ENCODE results near the gene RAB3A. TPM values are rescaled to one million over a fixed set of nuclear protein-coding genes. Genes with fewer than 3 reads are reported as not detected.
"Not testable (repeated sequence)": the region's sequence is repeated elsewhere in the genome, so short reads cannot be mapped to it uniquely, and the experiment has no call there.

The RAB3A gene
- total RNA-seq, 2 donors from 2014 or later: 3.5 to 4.2 TPM

GRCh38 chr19:18218159-18218558, 14.3 kb upstream of the RAB3A start:
- no peak for TF ChIP-seq CTCF (IDR thresholded peaks at IDR 0.05)
- Histone ChIP-seq H3K27me3 (no peaks in the 10 kb centered on the region), H3K4me1 (no peaks in the 10 kb centered on the region), H3K9ac (ENCODE audit: low read depth in 2 of 2, low read length in 2 of 2) (no peak overlapping the region), H3K36me3 (no peaks in the 10 kb centered on the region), H3K4me3 (no peak overlapping the region), H3K9me3 (no peaks in the 10 kb centered on the region), H3K27ac (no peak overlapping the region)
- DNase-seq: no peak
- intact Hi-C loops (cut with DNase I): loop anchor here (10.0 kb wide), 1 partner anchor 117 kb away; no protein-coding TSS in a partner anchor

GRCh38 chr19:18216789-18217188, 12.9 kb upstream of the RAB3A start:
- Histone ChIP-seq H3K36me3 (no peaks in the 10 kb centered on the region), H3K4me1 (no peaks in the 10 kb centered on the region), H3K9me3 (no peaks in the 10 kb centered on the region), H3K27me3 (no peaks in the 10 kb centered on the region), H3K9ac (ENCODE audit: low read depth in 2 of 2, low read length in 2 of 2) (no peak overlapping the region), H3K27ac (no peak overlapping the region), H3K4me3 (no peak overlapping the region)
- intact Hi-C loops (cut with DNase I): loop anchor here (10.0 kb wide), 1 partner anchor 118 kb away; no protein-coding TSS in a partner anchor
- DNase-seq: no peak
- TF ChIP-seq CTCF (IDR thresholded peaks at IDR 0.05): no peak

- Histone ChIP-seq H3K4me3 (no peak overlapping the region), H3K9ac (ENCODE audit: low read depth in 2 of 2, low read length in 2 of 2) (no peak overlapping the region), H3K27ac (no peak overlapping the region), H3K36me3 (no peaks in the 10 kb centered on the region), H3K9me3 (no peaks in the 10 kb centered on the region), H3K27me3 (no peaks in the 10 kb centered on the region), H3K4me1 (no peaks in the 10 kb centered on the region)
- no peak for TF ChIP-seq CTCF (IDR thresholded peaks at IDR 0.05)
- intact Hi-C loops (cut with DNase I): loop anchor here (10.0 kb wide), 1 partner anchor 120 kb away; no protein-coding TSS in a partner anchor
- no peak for DNase-seq
Observed at GRCh38 chr19:18214779-18215433, 11.1 kb upstream of the RAB3A start.

- no peak overlapping the region for H3K4me3 ChIP-seq
- no peak overlapping the region for H3K27ac ChIP-seq
- no peaks in the 10 kb centered on the region for H3K27me3 ChIP-seq
- H3K36me3 ChIP-seq: no peaks in the 10 kb centered on the region
- TF ChIP-seq CTCF (IDR thresholded peaks at IDR 0.05): no peak
- intact Hi-C loops (cut with DNase I): loop anchor here (10.0 kb wide), 1 partner anchor 123 kb away; no protein-coding TSS in a partner anchor
- DNase-seq: no peak
- H3K9ac ChIP-seq (ENCODE audit: low read depth in 2 of 2, low read length in 2 of 2): no peak overlapping the region
- no peaks in the 10 kb centered on the region for H3K9me3 ChIP-seq
- no peaks in the 10 kb centered on the region for H3K4me1 ChIP-seq
Observed at GRCh38 chr19:18211683-18212082, 7.8 kb upstream of the RAB3A start.

- H3K27ac ChIP-seq; DNase-seq; H3K36me3 ChIP-seq; H3K4me3 ChIP-seq; H3K4me1 ChIP-seq; H3K27me3 ChIP-seq; H3K9me3 ChIP-seq; H3K9ac ChIP-seq (ENCODE audit: low read depth in 2 of 2, low read length in 2 of 2): not testable (repeated sequence)
- intact Hi-C loops (cut with DNase I): loop anchor here (5.0 to 10.0 kb wide), 3 partner anchors 42 to 205 kb away; partner anchors contain the start of gene SSBP4
Observed at GRCh38 chr19:18209912-18210311, 6.1 kb upstream of the RAB3A start.
